HG03469 (cell line): ENCODE data around the gene LGALS4.
A peak's percentile ranks its signal among the peaks of the same experiment; 100 is the strongest.
"Not testable (repeated sequence)": the region's sequence is repeated elsewhere in the genome, so short reads cannot be mapped to it uniquely, and the experiment has no call there.

Source experiments
- ATAC-seq: cut with Tn5 transposase; IDR thresholded peaks from one replicate; pipeline ENCODE4 v1.9.1; 2021; ENCODE audit warnings: mild to moderate bottlenecking, moderate library complexity, moderate number of reproducible peaks; ENCODE audit not compliant: unreplicated experiment

LGALS4 gene

GRCh38 chr19:38812841-38813320, at the start of gene LGALS4:
Gene LGALS4, minus strand, starts transcription at chr19:38812945. Its CDS starts 59 bp downstream, at chr19:38812886.
- no peak for ATAC-seq

GRCh38 chr19:38861368-38861767, 48.6 kb upstream of the LGALS4 start:
- ATAC-seq = no peak

- not testable (repeated sequence) for ATAC-seq
Measured at GRCh38 chr19:38859631-38860204, 47.0 kb upstream of the LGALS4 start.

- ATAC-seq = no peak
Measured at GRCh38 chr19:38856813-38857212, 44.1 kb upstream of the LGALS4 start.

GRCh38 chr19:38855751-38856150, 43.0 kb upstream of the LGALS4 start:
- ATAC-seq = not testable (repeated sequence)

GRCh38 chr19:38854961-38855360, 42.2 kb upstream of the LGALS4 start:
- ATAC-seq = not testable (repeated sequence)

GRCh38 chr19:38853214-38853613, 40.5 kb upstream of the LGALS4 start:
- no peak for ATAC-seq

GRCh38 chr19:38852231-38853044, 39.7 kb upstream of the LGALS4 start:
- ATAC-seq = no peak

- no peak for ATAC-seq
Measured at GRCh38 chr19:38851622-38852230, 39.0 kb upstream of the LGALS4 start.

GRCh38 chr19:38850976-38851621, 38.4 kb upstream of the LGALS4 start:
- no peak for ATAC-seq

GRCh38 chr19:38850436-38850975, 37.8 kb upstream of the LGALS4 start:
- ATAC-seq = peak; percentile 52

- no peak for ATAC-seq
Measured at GRCh38 chr19:38849860-38850435, 37.2 kb upstream of the LGALS4 start, which contains the start of gene HNRNPL. Gene HNRNPL, minus strand, starts transcription at chr19:38849986. Its CDS starts 20 bp downstream, at chr19:38849966.

GRCh38 chr19:38849147-38849859, 36.6 kb upstream of the LGALS4 start:
- peak; percentile 17 for ATAC-seq

GRCh38 chr19:38848299-38849146, 35.8 kb upstream of the LGALS4 start:
- no peak for ATAC-seq

GRCh38 chr19:38846097-38846496, 33.4 kb upstream of the LGALS4 start:
- no peak for ATAC-seq

GRCh38 chr19:38845374-38846024, 32.8 kb upstream of the LGALS4 start:
- ATAC-seq = no peak

- no peak for ATAC-seq
Measured at GRCh38 chr19:38844093-38844686, 31.4 kb upstream of the LGALS4 start.

GRCh38 chr19:38843175-38843758, 30.5 kb upstream of the LGALS4 start:
- ATAC-seq = no peak
